Ramos (cell line): Measurements from ENCODE around the gene ZNF592.
"Not testable (repeated sequence)": the region's sequence is repeated elsewhere in the genome, so short reads cannot be mapped to it uniquely, and the experiment has no call there.

Source experiments
- in situ Hi-C: fragments of 300-500 bp; cut with MboI; formaldehyde crosslinking; loops from one replicate; pipeline ENCODE4 v1.14.3; 2022; ENCODE audit warnings: low sequenced_read_pairs; ENCODE audit not compliant: unreplicated experiment

Gene ZNF592

DNA sequence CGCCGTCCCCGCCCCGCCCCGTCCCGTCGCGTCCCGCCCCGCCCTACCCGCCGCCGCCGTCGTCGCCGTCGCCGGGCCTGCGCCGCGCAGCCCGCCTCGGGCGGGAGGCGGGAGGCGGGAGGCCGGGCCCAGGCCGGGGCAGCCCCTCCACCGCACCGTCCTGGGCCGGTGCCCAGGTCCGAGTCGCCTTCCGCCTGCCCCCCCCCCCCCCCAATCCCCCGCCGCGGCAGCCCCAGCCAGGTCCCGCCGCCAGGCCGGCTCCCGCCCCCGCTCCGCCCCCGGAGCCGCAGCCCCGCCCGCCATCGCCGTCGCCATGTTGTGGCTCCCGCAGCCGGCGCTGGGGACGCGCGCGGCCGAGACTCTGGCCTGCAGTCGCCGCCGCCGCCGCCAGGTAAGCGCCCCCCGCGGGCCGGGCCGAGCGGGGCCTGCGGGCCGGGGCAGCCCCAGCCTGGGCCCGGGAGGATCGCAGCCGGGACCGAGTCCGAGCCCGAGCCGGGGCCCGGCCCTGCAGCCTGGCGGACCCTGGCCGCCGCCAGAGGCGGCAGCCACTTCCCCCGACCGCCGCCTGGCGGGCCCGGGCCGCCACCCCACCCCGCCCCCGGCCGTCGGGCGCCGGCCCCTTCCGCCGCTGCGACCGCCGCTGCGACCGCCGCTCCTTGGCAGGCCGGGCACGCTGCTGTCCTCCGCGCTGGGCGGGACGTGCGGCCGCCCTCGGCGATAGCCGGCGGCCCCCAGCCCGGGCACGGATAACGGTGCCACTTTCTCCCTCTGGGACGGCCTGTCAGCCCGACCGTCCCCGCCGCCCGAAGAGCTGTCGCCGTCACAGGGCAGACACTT lies at the start of gene ZNF592:
ZNF592 (plus strand) TSS at position 319 of the 837 bp plus-strand sequence. CDS start 34,084 bp downstream, outside the sequence.
- in situ Hi-C loops, result no loop called here

DNA sequence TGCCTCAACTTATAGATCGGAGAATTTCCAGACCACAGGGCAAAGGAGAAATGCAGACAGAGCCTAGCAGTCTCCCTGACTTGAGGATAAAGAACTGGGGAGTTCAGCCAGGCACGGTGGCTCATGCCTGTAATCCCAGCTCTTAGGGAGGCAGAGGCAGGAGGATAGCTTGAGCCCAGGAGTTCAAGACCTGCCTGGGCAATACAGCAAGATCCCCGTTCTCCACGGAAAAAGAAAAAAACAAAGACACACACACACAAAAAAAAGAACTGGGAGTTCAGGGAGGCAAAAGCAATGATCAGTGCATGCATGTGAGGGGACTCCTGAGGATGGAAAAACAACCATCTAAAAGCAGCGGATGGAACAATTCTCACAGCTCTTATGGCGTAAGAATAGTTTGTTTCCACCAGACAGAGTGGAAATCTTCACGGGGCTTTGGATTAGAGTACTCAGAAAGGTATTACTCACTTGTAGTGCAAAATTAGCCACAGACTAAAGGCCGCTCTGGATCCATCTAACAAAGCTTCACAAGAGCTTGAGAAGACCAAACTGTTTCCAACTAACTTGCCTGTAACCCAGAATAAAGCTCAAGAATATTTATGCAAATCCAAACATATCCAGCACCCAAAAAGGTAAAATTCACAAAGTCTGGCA lies 48.7 kb upstream of the ZNF592 start:
- in situ Hi-C loops, result no loop called here

GRCh38 chr15:84702961-84703482 lies 45.4 kb upstream of the ZNF592 start:
- in situ Hi-C loops, result no loop called here

DNA sequence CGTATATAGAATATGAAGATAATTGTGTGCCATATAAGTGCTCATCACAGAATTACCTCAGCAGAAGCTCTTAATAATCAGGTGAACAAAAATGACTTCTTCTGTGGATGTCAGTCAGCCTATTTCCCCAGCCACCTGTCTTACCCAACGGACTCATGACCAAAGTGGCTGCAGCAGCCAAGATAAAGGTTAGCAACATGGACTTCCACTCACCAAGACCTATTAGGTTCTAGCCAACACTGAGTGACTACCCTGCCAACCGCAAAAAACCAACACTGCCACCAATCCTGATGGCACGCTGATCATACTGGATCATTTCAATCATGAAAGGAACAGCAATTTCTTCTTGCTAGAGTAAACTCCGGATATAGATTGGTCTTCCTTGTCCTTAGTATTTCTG lies 44.6 kb upstream of the ZNF592 start:
- in situ Hi-C loops, result no loop called here

DNA sequence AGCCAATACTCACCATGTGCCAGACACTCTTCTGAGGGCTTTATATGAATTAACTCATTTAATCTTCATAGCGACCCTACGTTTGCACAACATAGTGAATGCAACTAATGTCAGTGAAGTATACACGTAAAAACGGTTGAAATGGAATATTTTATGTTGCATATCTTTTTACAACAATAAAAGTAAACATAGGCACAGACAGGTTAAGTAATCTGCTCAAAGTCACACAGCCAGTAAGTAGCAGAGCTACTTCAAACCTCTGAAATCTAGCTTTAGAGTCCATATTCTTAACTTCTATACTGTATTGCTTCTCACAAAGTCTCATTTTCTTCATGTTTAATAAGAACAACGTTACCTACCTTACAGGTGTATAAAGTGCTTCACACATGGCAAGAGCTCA lies 34.0 kb upstream of the ZNF592 start:
- in situ Hi-C loops, result no loop called here

GRCh38 chr15:84714821-84715220 lies 33.6 kb upstream of the ZNF592 start:
- in situ Hi-C loops, result no loop called here

GRCh38 chr15:84715441-84716035 lies 32.9 kb upstream of the ZNF592 start:
- in situ Hi-C loops, result no loop called here

DNA sequence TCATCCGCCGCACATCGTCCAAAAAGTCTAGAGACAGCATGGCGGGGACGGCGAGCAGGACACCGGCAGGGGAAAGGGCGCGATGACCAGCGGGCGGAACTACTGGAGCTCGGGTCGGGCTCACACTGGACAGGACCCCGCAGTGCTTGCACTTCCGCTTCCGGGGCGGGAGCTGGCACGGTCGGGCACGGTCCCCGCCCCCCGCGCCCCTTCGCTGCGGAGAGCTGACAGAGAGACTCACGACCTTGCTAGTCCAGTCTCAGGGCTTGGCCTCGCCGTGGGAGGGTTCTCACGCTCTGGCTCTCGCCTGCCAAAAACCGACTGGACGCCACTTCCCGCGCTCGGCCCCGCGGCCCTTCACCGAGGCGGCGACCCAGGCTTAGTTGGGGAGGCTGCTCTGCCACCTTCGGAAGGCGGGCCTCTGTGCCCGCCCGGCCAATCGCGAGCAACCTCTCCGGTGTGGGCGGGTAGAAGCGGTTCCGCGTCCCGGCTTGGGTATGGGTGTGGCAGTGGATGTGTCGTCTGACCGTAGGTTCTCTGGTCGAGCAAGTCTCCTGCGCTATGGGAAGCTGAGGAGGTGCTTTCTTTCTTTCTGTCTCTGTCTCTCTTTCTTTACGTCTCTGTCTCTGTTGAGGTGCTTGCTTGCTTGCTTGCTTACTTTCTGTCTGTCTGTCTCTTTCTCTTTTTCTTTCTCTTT lies 32.2 kb upstream of the ZNF592 start, which contains the start of gene SEC11A:
SEC11A (minus strand) TSS at position 104 of the 697 bp plus-strand sequence; CDS start at position 40, 64 bp downstream.
- in situ Hi-C loops, result no loop called here

- in situ Hi-C loops, result no loop called here
Observed at GRCh38 chr15:84721371-84721770, 27.0 kb upstream of the ZNF592 start.

DNA sequence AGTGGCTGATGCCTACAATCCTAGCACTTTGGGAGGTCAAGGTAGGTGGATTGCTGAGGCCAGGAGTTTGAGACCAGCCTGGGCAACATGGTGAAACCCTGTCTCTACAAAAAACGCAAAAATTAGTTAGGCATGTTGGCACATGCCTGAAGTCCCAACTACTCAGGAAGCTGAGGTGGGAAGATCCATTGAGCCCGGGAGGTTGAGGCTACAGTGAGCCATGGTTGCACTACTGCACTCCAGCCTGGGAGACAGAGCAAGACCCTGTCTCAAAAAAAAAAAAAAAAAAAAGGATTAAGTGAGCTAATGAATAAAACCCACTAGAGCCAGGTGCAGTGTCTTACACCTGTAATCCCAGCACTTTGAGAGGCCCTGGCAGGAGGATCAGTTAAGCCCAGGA lies 25.8 kb upstream of the ZNF592 start:
- in situ Hi-C loops, result no loop called here

- in situ Hi-C loops, result no loop called here
Observed at GRCh38 chr15:84725001-84725491, 23.3 kb upstream of the ZNF592 start.

DNA sequence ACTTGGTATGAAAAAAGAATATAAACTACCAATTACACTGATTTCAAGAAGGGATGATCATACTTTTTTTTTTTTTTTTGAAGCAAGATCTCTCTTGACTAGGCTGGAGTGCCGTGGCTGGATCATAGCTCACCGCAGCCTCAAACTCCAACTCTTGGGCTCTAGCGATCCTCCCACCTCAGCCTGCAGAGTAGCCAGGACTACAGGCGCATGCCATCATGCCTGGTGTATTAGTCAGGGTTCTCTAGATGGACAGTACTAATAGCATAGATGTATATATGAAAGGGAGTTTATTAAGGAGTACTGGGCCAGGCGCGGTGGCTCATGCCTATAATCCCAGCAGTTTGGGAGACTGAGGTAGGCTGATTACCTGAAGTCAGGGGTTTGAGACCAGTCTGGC lies 21.0 kb upstream of the ZNF592 start:
- in situ Hi-C loops, result no loop called here

DNA sequence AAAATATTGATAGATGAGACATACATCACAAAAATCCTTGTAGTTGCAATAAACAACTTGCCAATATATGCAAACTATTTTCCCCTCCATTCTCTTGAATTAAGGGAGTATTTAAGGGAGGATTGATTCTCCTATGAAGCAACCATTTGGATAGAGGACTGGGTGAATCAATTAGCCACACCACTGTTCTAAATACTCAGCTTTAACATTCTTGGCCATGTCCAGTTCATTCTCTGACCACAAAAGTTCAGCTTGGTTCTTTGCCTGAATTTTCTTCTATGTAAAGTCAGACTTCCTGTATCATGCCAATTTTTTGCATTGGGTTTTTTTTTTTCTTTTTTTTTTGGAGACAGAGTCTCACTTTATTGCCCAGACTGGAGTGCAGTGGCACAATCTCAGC lies 16.6 kb upstream of the ZNF592 start:
- in situ Hi-C loops, result no loop called here

- in situ Hi-C loops, result no loop called here
Observed at GRCh38 chr15:84734794-84735479, 13.5 kb upstream of the ZNF592 start.

DNA sequence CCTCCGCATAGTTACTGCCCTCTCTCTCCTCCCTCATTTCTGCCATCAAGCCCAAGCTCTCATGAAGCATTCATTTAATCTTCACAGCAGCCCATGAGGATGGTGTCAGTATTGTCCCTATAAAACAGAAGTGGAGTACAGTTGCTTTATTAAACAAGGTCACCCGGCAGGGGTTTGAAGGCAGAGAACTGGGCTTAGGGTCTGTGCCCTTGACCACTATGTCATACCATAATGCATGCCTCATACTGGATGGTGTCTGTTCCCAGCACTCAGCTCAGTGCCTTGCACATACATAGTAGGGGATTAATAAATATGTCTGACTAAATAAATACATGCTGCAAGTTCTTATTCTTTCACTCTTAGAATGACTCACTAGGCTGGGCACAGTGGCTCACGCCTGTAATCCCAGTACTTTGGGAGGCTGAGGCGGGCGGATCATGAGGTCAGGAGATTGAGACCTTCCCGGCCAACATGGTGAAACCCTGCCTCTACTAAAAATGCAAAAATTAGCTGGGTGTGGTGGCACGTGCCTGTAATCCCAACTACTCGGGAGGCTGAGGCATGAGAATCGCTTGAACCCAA lies 12.8 kb upstream of the ZNF592 start:
- in situ Hi-C loops, result not testable (repeated sequence)

- in situ Hi-C loops, result no loop called here
Observed at GRCh38 chr15:84736375-84736774, 12.0 kb upstream of the ZNF592 start.

GRCh38 chr15:84737005-84737404 lies 11.4 kb upstream of the ZNF592 start:
- in situ Hi-C loops, result no loop called here

- in situ Hi-C loops, result no loop called here
Observed at GRCh38 chr15:84740691-84741090, 7.7 kb upstream of the ZNF592 start.

GRCh38 chr15:84741121-84741520 lies 7.3 kb upstream of the ZNF592 start:
- in situ Hi-C loops, result no loop called here
